Adrenal gland (tissue), 12 donors: ENCODE results near the gene WFS1. TPM values are rescaled to one million over a fixed set of nuclear protein-coding genes. Genes with fewer than 3 reads are reported as not detected.

Experiments
- DNase-seq, 7 donors: peaks; one replicate each; pipeline ENCODE4 v3.0.0-alpha.2; 2019 to 2020
- H3K27ac ChIP-seq, 5 donors: fragments of 200-600 bp; sonication (generic) in 4 of 5; 1 replicate in 3 of 5; 2 replicates in 2 of 5; pipeline versions ENCODE4 v1.5.1 to v1.8.0; 2016 to 2020; ENCODE audit warnings: mild to moderate bottlenecking in 1 of 5
- H3K27me3 ChIP-seq: fragments of 200-600 bp; 2 replicates; pipeline ENCODE4 v1.8.0; 2021
- H3K36me3 ChIP-seq, 2 donors: fragments of 200-600 bp; replicated peaks in 1 of 2; 1 replicate in 1 of 2; 2 replicates in 1 of 2; pipeline versions ENCODE4 v1.5.1 to v1.8.0; 2018 to 2022
- H3K4me1 ChIP-seq, 2 donors: fragments of 200-600 bp; replicated peaks in 1 of 2; 1 replicate in 1 of 2; 2 replicates in 1 of 2; pipeline versions ENCODE4 v1.5.1 to v1.8.0; 2018 to 2021
- H3K4me3 ChIP-seq, 4 donors: fragments of 200-600 bp; sonication (generic) in 3 of 4; one replicate each; pipeline ENCODE4 v1.5.1; 2016 to 2018
- H3K9me3 ChIP-seq, 3 donors: fragments of 200-600 bp; sonication (generic) in 1 of 3; replicated peaks in 1 of 3; 1 replicate in 2 of 3; 2 replicates in 1 of 3; pipeline versions ENCODE4 v1.5.1 to v1.8.0; 2016 to 2021
- POLR2A ChIP-seq, 2 donors: fragments of 450-650 bp; IDR thresholded peaks; one replicate each; pipeline ENCODE4 v1.6.1; 2017; ENCODE audit warnings: antibody characterized with exemption in 2 of 2, mild to moderate bottlenecking in 2 of 2, moderate library complexity in 1 of 2
- WGBS, 4 donors: extraction: QIAGEN DNeasy Blood & Tissue Kit in 2 of 4; methylation state at CpG; one replicate each; pipeline versions ENCODE4 v1.1.5 to v1.1.7; 2013 to 2017; 5-methylcytosine and 5-hydroxymethylcytosine counted together
- intact Hi-C, 2 donors: fragments of 100-400 bp; cut with DNase I; formaldehyde crosslinking; loops; one replicate each; pipeline versions ENCODE4 v1.14.1 to v1.15.0; 2022 to 2023
- polyA plus RNA-seq, 3 donors: library from polyadenylated mRNA; stranded (reverse); fragments of 200-250 nt in 2 of 3; fragments of 350-450 nt in 1 of 3; fragmentation: Illumina TruSeq in 1 of 3; extraction: RNeasy Lipid Tissue Mini Kit (QIAGEN cat#74804) in 1 of 3; gene quantifications; one replicate each; pipeline ENCODE4 v1.2.3, GENCODE V29; 2013 to 2014
- total RNA-seq, 9 donors: library from RNA; depleted of rRNA in 4 of 9; stranded (reverse); fragments of >200 nt in 4 of 9; fragments of 120-200 nt in 1 of 9; fragmentation: NEBNext Ultra II Directional in 1 of 9; extraction: Animal tissue kit (Norgen Biotek cat#: 25700) in 1 of 9; gene quantifications; one replicate each; pipeline versions ENCODE4 v1.1.0 to v1.2.4, GENCODE V29; 2013 to 2023
- TF ChIP-seq, protein P1 (sequence below), 6 experiments: fragments of 450-650 bp in 4 of 6; fragments of 200-600 bp in 2 of 6; sonication (generic) in 1 of 6; IDR thresholded peaks; 1 replicate in 5 of 6; 2 replicates in 1 of 6; pipeline versions ENCODE4 v1.5.1 to v1.8.0; 2016 to 2021; ENCODE audit warnings: antibody characterized with exemption in 6 of 6, mild to moderate bottlenecking in 2 of 6, moderate library complexity in 1 of 6
- donor health status: healthy with polysubstance abuse.
- donor health status: Bipolar disorder and iron deficiency.
- donor health status: DM: yes; HTN: yes; CAD: no.
- donor health status: DM: no; HTN: no; CAD: no.
- donor health status: DM: no; HTN: no; CAD: no.
- donor health status: DM: yes; HTN: yes; CAD: no.

Gene WFS1
- total and polyA plus RNA-seq, 12 donors: 20.8 to 64.4 (median 33.1) TPM

DNA sequence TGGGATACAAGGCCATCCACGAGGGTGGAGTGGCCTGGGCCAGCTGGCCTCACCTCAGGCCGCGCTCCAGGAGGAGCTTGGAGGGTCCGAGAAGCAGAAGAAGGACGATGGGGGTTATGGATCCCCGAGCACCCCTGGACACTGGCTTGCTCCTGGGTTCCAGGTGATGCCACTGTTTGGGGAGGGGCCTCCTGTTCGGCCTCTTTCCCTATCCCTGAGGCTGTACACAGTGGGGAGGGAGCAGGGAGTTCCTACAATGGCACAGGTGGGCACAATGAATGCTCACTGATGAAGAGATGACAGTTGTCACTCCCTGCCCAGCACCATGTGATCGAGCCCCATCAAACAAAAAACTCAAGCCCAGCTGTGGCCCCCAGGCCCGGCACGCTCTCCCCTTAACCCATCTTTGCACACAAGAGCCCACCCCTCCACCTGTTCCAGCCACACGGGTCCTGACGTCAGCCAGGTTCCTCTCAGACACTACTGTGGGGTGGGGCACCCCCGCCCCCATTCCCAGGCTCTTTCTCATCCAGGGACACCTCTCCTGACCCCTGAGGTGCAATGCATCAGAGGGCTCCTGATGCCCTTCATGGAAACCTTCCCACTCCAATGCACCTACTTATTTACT lies 70.3 kb downstream of the WFS1 start:
- DNase-seq: no peak
- intact Hi-C loops: loop anchor here in 1 of 2 donors (10.0 kb wide), 1 partner anchor 205 kb away; no protein-coding TSS in a partner anchor
- H3K4me3 ChIP-seq: no peak overlapping the region
- peaks cover 11% of the 10 kb centered on the region for H3K27me3 ChIP-seq
- no peaks in the 10 kb centered on the region for H3K36me3 ChIP-seq
- TF ChIP-seq, protein P1, sequence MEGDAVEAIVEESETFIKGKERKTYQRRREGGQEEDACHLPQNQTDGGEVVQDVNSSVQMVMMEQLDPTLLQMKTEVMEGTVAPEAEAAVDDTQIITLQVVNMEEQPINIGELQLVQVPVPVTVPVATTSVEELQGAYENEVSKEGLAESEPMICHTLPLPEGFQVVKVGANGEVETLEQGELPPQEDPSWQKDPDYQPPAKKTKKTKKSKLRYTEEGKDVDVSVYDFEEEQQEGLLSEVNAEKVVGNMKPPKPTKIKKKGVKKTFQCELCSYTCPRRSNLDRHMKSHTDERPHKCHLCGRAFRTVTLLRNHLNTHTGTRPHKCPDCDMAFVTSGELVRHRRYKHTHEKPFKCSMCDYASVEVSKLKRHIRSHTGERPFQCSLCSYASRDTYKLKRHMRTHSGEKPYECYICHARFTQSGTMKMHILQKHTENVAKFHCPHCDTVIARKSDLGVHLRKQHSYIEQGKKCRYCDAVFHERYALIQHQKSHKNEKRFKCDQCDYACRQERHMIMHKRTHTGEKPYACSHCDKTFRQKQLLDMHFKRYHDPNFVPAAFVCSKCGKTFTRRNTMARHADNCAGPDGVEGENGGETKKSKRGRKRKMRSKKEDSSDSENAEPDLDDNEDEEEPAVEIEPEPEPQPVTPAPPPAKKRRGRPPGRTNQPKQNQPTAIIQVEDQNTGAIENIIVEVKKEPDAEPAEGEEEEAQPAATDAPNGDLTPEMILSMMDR (IDR thresholded peaks at IDR 0.05): no peak
- TF ChIP-seq POLR2A (IDR thresholded peaks at IDR 0.05): no peak
- H3K9me3 ChIP-seq: no peaks in the 10 kb centered on the region
- WGBS, 4 donors: 71 to 87% (median 77%) methylated on average over 8 to 13 of the region's 13 CpGs
- H3K4me1 ChIP-seq: no peaks in the 10 kb centered on the region
- H3K27ac ChIP-seq: no peak overlapping the region

DNA sequence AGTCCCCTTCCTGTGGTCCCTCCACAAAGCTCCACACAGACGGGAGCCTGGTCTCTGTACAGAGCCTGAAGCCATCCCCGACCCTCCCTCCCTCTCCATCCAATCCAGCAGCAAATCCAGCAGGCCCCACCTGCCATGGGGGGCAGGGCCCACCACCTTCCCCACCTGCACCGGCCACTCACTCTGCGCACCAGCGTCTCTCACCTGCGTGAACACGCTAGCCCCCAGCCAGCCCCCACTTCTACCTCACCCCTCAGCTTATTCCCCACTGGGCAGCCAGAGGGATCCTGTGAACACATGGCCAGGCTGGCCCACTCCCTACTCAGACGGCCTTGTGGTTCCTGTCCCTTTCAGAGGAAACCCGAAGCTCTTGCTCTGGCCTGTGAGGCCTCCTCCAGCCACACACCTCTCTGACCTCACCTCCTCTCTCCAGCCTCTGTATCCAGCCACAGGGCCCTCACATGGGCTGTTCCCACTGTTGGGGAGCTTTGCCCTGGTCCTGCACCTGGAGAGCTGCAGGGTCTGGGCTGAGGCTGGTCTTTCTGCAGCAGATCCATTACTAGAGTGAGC lies 70.9 kb downstream of the WFS1 start:
- Histone ChIP-seq H3K4me3 (no peak overlapping the region), H3K36me3 (no peaks in the 10 kb centered on the region), H3K27me3 (peaks cover 11% of the 10 kb centered on the region), H3K9me3 (no peaks in the 10 kb centered on the region), H3K4me1 (no peaks in the 10 kb centered on the region), H3K27ac (no peak overlapping the region)
- no peak for DNase-seq
- WGBS, 4 donors: 66 to 72% (median 67%) methylated on average over 8 to 9 of the region's 9 CpGs
- TF ChIP-seq, protein P1 (IDR thresholded peaks at IDR 0.05): no peak
- TF ChIP-seq POLR2A (IDR thresholded peaks at IDR 0.05): no peak
- intact Hi-C loops: no loop called here

DNA sequence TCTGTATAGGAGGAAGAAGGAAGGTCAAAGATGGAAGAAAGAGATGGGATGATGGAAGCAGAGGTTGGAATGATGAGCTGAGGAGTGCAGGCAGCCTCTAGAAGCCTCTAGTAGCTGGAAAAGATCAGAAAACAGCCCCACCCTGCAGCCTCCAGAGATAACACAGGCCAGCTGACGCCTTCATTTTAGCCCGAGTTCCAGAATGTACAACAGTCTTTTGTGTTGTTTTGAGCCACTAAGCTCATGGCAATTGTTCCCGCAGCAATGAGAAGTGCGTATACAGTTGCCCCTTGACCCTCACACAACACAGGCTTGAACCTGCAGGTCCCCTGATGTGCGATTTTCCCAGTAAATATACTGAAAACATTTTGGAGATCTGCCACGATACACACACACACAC lies 72.0 kb downstream of the WFS1 start:
- intact Hi-C loops: no loop called here
- Histone ChIP-seq H3K4me1 (no peaks in the 10 kb centered on the region), H3K36me3 (no peaks in the 10 kb centered on the region), H3K27ac (no peak overlapping the region), H3K9me3 (no peaks in the 10 kb centered on the region), H3K4me3 (no peak overlapping the region), H3K27me3 (peaks cover 11% of the 10 kb centered on the region)
- DNase-seq: no peak
- no peak for TF ChIP-seq POLR2A (IDR thresholded peaks at IDR 0.05)
- TF ChIP-seq, protein P1 (IDR thresholded peaks at IDR 0.05): no peak
- WGBS, 4 donors: 73 to 83% (median 74%) methylated on average over 6 of the region's 6 CpGs

DNA sequence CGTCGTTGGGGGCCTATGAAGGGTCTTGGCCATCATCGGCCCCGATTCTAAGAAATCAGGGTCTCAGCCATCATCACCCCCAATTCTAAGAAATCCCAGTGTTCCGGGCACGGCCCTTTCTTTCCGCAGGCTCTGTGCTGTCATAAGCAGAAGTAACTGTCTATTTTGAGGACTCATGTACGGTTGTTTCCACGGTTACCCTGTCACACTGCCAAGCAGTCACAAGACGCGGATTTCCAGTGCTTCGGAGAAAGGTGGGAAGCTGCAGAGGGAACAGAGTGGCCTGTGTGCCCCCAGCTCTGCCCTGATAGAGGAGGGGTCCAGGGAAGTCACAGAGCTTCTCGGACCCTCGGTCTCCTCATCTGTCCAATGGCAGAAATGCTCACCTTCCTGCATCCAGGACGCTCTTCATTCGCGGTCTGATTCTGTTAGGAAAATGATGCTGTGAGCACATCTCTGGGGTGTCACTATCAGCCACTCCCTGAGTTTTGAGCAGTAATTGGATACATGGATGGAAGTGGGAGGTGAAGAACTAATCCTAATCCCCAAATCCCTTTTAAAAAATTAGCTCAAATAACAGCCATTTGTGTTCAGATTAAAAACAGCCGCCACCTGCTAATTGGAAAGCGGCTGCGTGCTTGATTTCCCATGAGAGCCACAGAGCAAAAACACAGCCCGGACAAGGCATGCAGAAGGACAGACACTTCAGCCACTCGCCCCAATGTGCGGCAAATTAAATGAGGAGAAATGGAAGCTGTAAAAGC lies 73.1 kb downstream of the WFS1 start:
- Histone ChIP-seq H3K27ac (peak overlapping the region in 1 of 5 donors; percentile 35), H3K9me3 (no peaks in the 10 kb centered on the region), H3K4me3 (no peak overlapping the region), H3K4me1 (no peaks in the 10 kb centered on the region), H3K27me3 (peaks cover 11% of the 10 kb centered on the region), H3K36me3 (no peaks in the 10 kb centered on the region)
- 65 to 74% (median 68%) methylated on average over 18 to 23 of the region's 23 CpGs for WGBS, 4 donors
- intact Hi-C loops: no loop called here
- peak in 4 of 7 donors; percentile 23 to 87 (median 42) for DNase-seq
- TF ChIP-seq, protein P1 (IDR thresholded peaks at IDR 0.05): no peak
- no peak for TF ChIP-seq POLR2A (IDR thresholded peaks at IDR 0.05)
